Middle frontal gyrus (tissue), 1 donor: ENCODE results near the gene TASOR.

ENCODE experiments used
- DNase-seq: peaks from one replicate; pipeline ENCODE4 v3.0.0-alpha.2; 2015; ENCODE audit warnings: low spot score; ENCODE audit errors: extremely low spot score

The TASOR gene

GRCh38 chr3:56682462-56683121, 473 bp downstream of the TASOR start:
- DNase-seq: peak; percentile 28

GRCh38 chr3:56681984-56682461, 1.0 kb downstream of the TASOR start:
- no peak for DNase-seq

- no peak for DNase-seq
Observed at GRCh38 chr3:56680054-56680580, 2.9 kb downstream of the TASOR start.

- DNase-seq: no peak
Observed at GRCh38 chr3:56677286-56677685, 5.8 kb downstream of the TASOR start.

GRCh38 chr3:56673781-56674457, 9.1 kb downstream of the TASOR start:
- no peak for DNase-seq

- no peak for DNase-seq
Observed at GRCh38 chr3:56667973-56668579, 15.0 kb downstream of the TASOR start.

- no peak for DNase-seq
Observed at GRCh38 chr3:56664823-56665222, 18.2 kb downstream of the TASOR start.

- DNase-seq: no peak
Observed at GRCh38 chr3:56655709-56656108, 27.4 kb downstream of the TASOR start.

GRCh38 chr3:56654460-56654859, 28.6 kb downstream of the TASOR start:
- no peak for DNase-seq

GRCh38 chr3:56645407-56645806, 37.7 kb downstream of the TASOR start:
- no peak for DNase-seq

GRCh38 chr3:56633602-56634535, 49.2 kb downstream of the TASOR start:
- DNase-seq: no peak
